SK-N-SH (cell line): ENCODE measurements around the gene DGKD. TPM values are rescaled to one million over a fixed set of nuclear protein-coding genes. Genes with fewer than 3 reads are reported as not detected.

ENCODE experiments used
- CTCF ChIA-PET: fragments of 300-600, 350-600 bp; formaldehyde crosslinking; extraction: SDS; loops from one replicate; lab custom pipeline; 2021; lab: Yijun Ruan, JAX
- POLR2A ChIA-PET: fragments of 350-600 bp; sonication (Branson Sonifier 250); formaldehyde crosslinking; extraction: SDS; loops from one replicate; lab custom pipeline; 2020; ENCODE audit warnings: antibody characterized with exemption, inconsistent platforms; lab: Yijun Ruan, JAX
- DNase-seq: peaks from one replicate; pipeline ENCODE4 v3.0.0; 2012
- H2AFZ ChIP-seq: fragments of 200-600 bp; sonication (generic); 2 replicates; pipeline ENCODE4 v1.8.1; 2016; ENCODE audit warnings: antibody characterized with exemption, mild to moderate bottlenecking, low read depth
- H3F3A ChIP-seq: fragments of 200-600 bp; sonication (generic); replicated peaks from 2 replicates; pipeline ENCODE3; 2016; ENCODE audit warnings: antibody characterized with exemption, mild to moderate bottlenecking; ENCODE audit not compliant: insufficient read depth
- H3K27ac ChIP-seq, 2 experiments: fragments of 200-500 bp in 1 of 2; fragments of 200-600 bp in 1 of 2; sonication (Bioruptor generic) in 1 of 2; sonication (generic), shearing (Covaris generic) in 1 of 2; 2 replicates each; pipeline versions ENCODE4 v1.5.1 to v1.6.1; 2014 to 2016; ENCODE audit warnings: low read depth in 2 of 2, inconsistent platforms in 1 of 2, low read length in 1 of 2, mild to moderate bottlenecking in 1 of 2, mixed read lengths in 1 of 2
- H3K27me3 ChIP-seq: fragments of 200-600 bp; sonication (generic), shearing (Covaris generic); 2 replicates; pipeline ENCODE4 v1.6.1; 2016; ENCODE audit warnings: mixed run types; ENCODE audit not compliant: insufficient read depth
- H3K36me3 ChIP-seq, 2 experiments: fragments of 200-500 bp in 1 of 2; fragments of 200-600 bp in 1 of 2; sonication (Bioruptor generic) in 1 of 2; sonication (generic) in 1 of 2; replicated peaks in 1 of 2; 2 replicates each; pipeline versions ENCODE3 to v1.5.1; 2014 to 2016; ENCODE audit warnings: low read length in 1 of 2, mild to moderate bottlenecking in 1 of 2; ENCODE audit not compliant: insufficient read depth in 2 of 2, control insufficient read depth in 1 of 2
- H3K4me1 ChIP-seq, 2 experiments: fragments of 200-500 bp in 1 of 2; fragments of 200-600 bp in 1 of 2; sonication (Bioruptor generic) in 1 of 2; sonication (generic), shearing (Covaris generic) in 1 of 2; 2 replicates each; pipeline versions ENCODE4 v1.5.1 to v1.6.1; 2014 to 2016; ENCODE audit warnings: low read depth in 1 of 2, low read length in 1 of 2, mixed run types in 1 of 2; ENCODE audit not compliant: insufficient read depth in 2 of 2, control insufficient read depth in 1 of 2
- H3K4me2 ChIP-seq: fragments of 200-600 bp; sonication (generic), shearing (Covaris generic); 2 replicates; pipeline ENCODE4 v1.6.1; 2017; ENCODE audit warnings: mixed run types
- H3K4me3 ChIP-seq, 2 experiments: fragments of 200-500 bp in 1 of 2; fragments of 200-600 bp in 1 of 2; sonication (Bioruptor generic) in 1 of 2; sonication (generic), shearing (Covaris generic) in 1 of 2; 2 replicates each; pipeline versions ENCODE4 v1.5.1 to v1.8.1; 2014 to 2016; ENCODE audit warnings: low read depth in 2 of 2, inconsistent platforms in 1 of 2, low read length in 1 of 2, mild to moderate bottlenecking in 1 of 2, mixed read lengths in 1 of 2, moderate library complexity in 1 of 2
- H3K79me2 ChIP-seq: fragments of 200-600 bp; sonication (generic); 2 replicates; pipeline ENCODE4 v1.8.1; 2017; ENCODE audit warnings: mild to moderate bottlenecking; ENCODE audit not compliant: insufficient read depth
- H3K9ac ChIP-seq: fragments of 200-600 bp; sonication (generic); 2 replicates; pipeline ENCODE4 v1.6.1; 2017; ENCODE audit warnings: mixed run types
- H3K9me2 ChIP-seq: fragments of 200-600 bp; sonication (generic); 2 replicates; pipeline ENCODE4 v1.6.1; 2017; ENCODE audit warnings: mixed run types
- H3K9me3 ChIP-seq: fragments of 200-600 bp; sonication (generic); 2 replicates; pipeline ENCODE4 v1.6.1; 2017; ENCODE audit warnings: mixed run types, mild to moderate bottlenecking, moderate library complexity
- H4K20me1 ChIP-seq: fragments of 200-600 bp; sonication (generic); 2 replicates; pipeline ENCODE4 v1.6.1; 2017; ENCODE audit warnings: mild to moderate bottlenecking, mixed run types; ENCODE audit not compliant: insufficient read depth
- CHD2 ChIP-seq: fragments of 150-350 bp; IDR thresholded peaks from 2 replicates; pipeline ENCODE4 v1.6.1; 2018; ENCODE audit warnings: low read length; ENCODE audit not compliant: partially characterized antibody
- EZH2phosphoT487 ChIP-seq: fragments of 200-600 bp; sonication (generic); IDR thresholded peaks from 2 replicates; pipeline ENCODE4 v1.6.1; 2017; ENCODE audit warnings: low read depth, mixed run types, mild to moderate bottlenecking, antibody characterized with exemption, moderate library complexity, borderline replicate concordance
- FOSL2 ChIP-seq: IDR thresholded peaks from 2 replicates; pipeline ENCODE4 v1.4.0; 2012; ENCODE audit warnings: low read depth, mild to moderate bottlenecking, moderate library complexity, borderline replicate concordance
- GABPA ChIP-seq: IDR thresholded peaks from 2 replicates; pipeline ENCODE4 v1.4.0; 2012; ENCODE audit warnings: low read depth, mild to moderate bottlenecking
- JUND ChIP-seq: IDR thresholded peaks from 2 replicates; pipeline ENCODE4 v1.4.0; 2012
- MEF2A ChIP-seq: IDR thresholded peaks from 2 replicates; pipeline ENCODE4 v1.4.0; 2012; ENCODE audit warnings: low read depth, borderline replicate concordance
- NRF1 ChIP-seq: IDR thresholded peaks from 2 replicates; pipeline ENCODE4 v1.6.1; 2012; ENCODE audit warnings: low read depth, mild to moderate bottlenecking, low read length
- SIN3A ChIP-seq: IDR thresholded peaks from 2 replicates; pipeline ENCODE4 v1.6.1; 2012; ENCODE audit warnings: low read depth, mild to moderate bottlenecking, low read length, moderate library complexity, borderline replicate concordance
- TAF1 ChIP-seq: IDR thresholded peaks from 2 replicates; pipeline ENCODE4 v1.6.1; 2012; ENCODE audit warnings: low read depth, mild to moderate bottlenecking, low read length, moderate library complexity, borderline replicate concordance
- WGBS: methylation state at CpG from one replicate; pipeline ENCODE4 v1.1.6; 2017; ENCODE audit warnings: low lambda C conversion rate; 5-methylcytosine and 5-hydroxymethylcytosine counted together
- polyA plus RNA-seq, 3 experiments: library from polyadenylated mRNA; depleted of rRNA; stranded (reverse); fragments of >200 nt; gene quantifications; 2 replicates each; pipeline ENCODE4 v1.2.3, GENCODE V29; 2012
- TF ChIP-seq, protein P1 (sequence below): fragments of 150-350 bp; IDR thresholded peaks from 2 replicates; pipeline ENCODE4 v1.6.1; 2017; ENCODE audit warnings: antibody characterized with exemption, low read length, low read depth, borderline replicate concordance
- TF ChIP-seq, protein P2 (sequence below): fragments of 150-350 bp; IDR thresholded peaks from 2 replicates; pipeline ENCODE4 v1.6.1; 2016; ENCODE audit warnings: mild to moderate bottlenecking, low read depth, low read length
- TF ChIP-seq, protein P3 (sequence below): IDR thresholded peaks from 2 replicates; pipeline ENCODE4 v1.4.0; 2012; ENCODE audit warnings: low read depth, borderline replicate concordance

The DGKD gene
- polyA plus RNA-seq, 1 of the 3 experiments (the other 2 are of a cell fraction): 21.7 TPM

DNA sequence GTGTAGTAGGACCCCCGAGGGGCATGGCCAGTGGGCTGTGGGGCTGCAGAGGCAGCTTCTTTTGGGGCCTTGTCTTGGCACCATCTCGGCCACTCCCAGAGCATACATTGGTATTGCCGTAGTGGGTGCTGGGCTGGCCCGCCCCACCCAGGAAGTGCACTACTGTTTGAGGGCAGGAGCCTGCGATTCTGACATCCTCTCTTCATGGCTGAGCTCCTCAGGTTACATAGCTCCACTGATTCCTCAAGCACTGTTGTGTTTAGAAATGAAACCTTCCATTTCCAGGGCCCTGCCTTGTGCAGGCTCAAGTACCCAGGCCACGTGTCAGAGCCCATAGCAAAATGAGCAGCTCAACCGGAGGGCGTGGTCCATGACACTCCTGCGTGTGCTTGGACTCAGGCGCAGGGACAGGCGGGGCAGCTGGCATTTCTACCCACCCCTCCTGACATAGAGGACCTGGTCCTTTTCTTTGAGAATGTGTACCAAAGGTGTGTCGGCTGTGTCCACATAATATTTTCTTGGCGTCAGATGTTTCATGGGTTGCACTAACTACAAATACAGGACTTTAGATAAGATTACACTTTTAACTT is 67.9 kb downstream of the DGKD start:
- Histone ChIP-seq H2AFZ (no peak overlapping the region), H3K27ac (no peak overlapping the region), H3K4me1 (peaks cover 11 to 25% of the 10 kb centered on the region in 2 experiments), H3K4me2 (no peak overlapping the region), H4K20me1 (no peaks in the 10 kb centered on the region), H3K79me2 (peaks cover 91% of the 10 kb centered on the region), H3F3A (peaks cover 4% of the 10 kb centered on the region), H3K36me3 (peaks cover 0 to 3% of the 10 kb centered on the region in 2 experiments), H3K4me3 (no peak overlapping the region), H3K9me3 (no peaks in the 10 kb centered on the region), H3K27me3 (no peaks in the 10 kb centered on the region), H3K9ac (no peak overlapping the region), H3K9me2 (no peaks in the 10 kb centered on the region)
- POLR2A ChIA-PET: no interaction called here
- WGBS: 83% methylated on average over 12 of the region's 13 CpGs
- no peak for TF ChIP-seq GABPA
- no peak for TF ChIP-seq TAF1
- no peak for TF ChIP-seq FOSL2
- TF ChIP-seq MEF2A: no peak
- TF ChIP-seq EZH2phosphoT487: no peak
- TF ChIP-seq SIN3A: no peak
- CTCF ChIA-PET: interaction anchor here (6.2 kb wide), 1 partner anchor 22 kb away, joined by 28 read pairs; no protein-coding TSS in a partner anchor
- no peak for DNase-seq

DNA sequence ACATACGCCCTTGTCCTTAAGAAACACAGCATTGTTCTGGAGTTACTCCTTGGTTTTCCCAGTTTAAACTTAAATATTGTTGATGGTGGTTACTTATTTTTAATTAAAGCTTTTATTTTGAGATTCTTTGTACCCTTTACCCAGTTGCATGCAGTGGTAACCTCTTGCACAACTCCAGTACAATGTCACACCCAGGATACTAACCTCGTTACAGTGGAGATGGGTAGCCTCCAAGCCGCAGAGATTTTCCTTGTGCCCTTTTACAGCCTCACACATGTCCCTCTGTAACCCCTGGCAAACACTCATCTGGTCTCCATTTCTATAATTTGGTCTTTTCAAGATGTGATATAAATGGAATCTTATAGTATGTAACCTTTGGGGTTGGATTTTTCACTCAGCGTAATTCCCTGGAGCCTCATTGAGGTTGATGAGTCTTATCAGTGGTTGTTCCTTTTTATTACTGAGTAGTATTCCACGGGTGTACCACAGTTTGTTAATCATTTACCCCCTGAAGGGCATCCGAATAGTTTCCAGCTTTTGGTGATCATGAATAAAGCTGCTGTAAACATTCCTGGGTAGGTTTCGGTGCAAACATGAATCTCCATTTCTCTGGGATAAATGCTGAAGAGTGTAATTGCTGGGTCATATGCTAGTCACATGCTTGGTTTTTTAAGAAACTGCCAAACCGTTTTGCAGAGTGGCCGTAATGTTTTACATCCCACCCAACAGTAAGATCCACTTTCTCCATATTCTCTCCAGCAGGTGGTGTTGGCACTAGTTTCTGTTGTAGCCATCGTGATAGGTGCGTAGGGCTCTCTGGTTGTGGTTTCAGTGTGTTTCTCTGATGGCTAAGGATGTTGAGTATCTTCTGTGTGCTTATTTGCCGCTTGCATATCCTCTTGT is 68.6 kb downstream of the DGKD start:
- no peaks in the 10 kb centered on the region for H4K20me1 ChIP-seq
- no peak overlapping the region for H3K4me2 ChIP-seq
- H2AFZ ChIP-seq: no peak overlapping the region
- CTCF ChIA-PET: interaction anchor here (6.2 kb wide), 1 partner anchor 21 kb away, joined by 28 read pairs; no protein-coding TSS in a partner anchor
- POLR2A ChIA-PET: no interaction called here
- no peaks in the 10 kb centered on the region for H3K9me2 ChIP-seq
- peaks cover 4% of the 10 kb centered on the region for H3F3A ChIP-seq
- H3K4me1 ChIP-seq: peaks cover 12 to 21% of the 10 kb centered on the region in 2 experiments
- H3K36me3 ChIP-seq: peaks cover 0 to 3% of the 10 kb centered on the region in 2 experiments
- no peak for DNase-seq
- no peaks in the 10 kb centered on the region for H3K27me3 ChIP-seq
- no peak overlapping the region for H3K4me3 ChIP-seq
- H3K9ac ChIP-seq: no peak overlapping the region
- 92% methylated on average over 12 of the region's 12 CpGs for WGBS
- TF ChIP-seq, protein P1, sequence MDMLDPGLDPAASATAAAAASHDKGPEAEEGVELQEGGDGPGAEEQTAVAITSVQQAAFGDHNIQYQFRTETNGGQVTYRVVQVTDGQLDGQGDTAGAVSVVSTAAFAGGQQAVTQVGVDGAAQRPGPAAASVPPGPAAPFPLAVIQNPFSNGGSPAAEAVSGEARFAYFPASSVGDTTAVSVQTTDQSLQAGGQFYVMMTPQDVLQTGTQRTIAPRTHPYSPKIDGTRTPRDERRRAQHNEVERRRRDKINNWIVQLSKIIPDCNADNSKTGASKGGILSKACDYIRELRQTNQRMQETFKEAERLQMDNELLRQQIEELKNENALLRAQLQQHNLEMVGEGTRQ: no peak
- no peak overlapping the region for H3K27ac ChIP-seq
- peaks cover 91% of the 10 kb centered on the region for H3K79me2 ChIP-seq
- H3K9me3 ChIP-seq: no peaks in the 10 kb centered on the region

DNA sequence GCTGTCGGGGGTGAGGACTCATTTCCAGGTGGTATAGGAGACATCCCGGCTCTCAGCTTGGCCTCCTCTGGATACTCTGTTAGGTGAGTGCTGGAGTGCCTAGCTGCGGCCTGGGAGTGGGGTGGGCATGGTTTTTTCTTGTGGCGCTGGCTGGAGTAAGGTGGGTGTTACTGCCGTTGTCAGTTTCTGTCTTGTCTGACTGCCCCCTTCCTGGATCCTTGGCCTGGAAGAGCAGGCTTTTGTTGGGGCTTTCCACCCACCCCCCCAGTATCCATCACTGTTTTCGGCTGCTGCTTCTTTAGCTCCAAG is 69.2 kb downstream of the DGKD start:
- H3K79me2 ChIP-seq: peaks cover 94% of the 10 kb centered on the region
- TF ChIP-seq SIN3A: no peak
- no peak for TF ChIP-seq NRF1
- no peak for TF ChIP-seq CHD2
- TF ChIP-seq, protein P2, sequence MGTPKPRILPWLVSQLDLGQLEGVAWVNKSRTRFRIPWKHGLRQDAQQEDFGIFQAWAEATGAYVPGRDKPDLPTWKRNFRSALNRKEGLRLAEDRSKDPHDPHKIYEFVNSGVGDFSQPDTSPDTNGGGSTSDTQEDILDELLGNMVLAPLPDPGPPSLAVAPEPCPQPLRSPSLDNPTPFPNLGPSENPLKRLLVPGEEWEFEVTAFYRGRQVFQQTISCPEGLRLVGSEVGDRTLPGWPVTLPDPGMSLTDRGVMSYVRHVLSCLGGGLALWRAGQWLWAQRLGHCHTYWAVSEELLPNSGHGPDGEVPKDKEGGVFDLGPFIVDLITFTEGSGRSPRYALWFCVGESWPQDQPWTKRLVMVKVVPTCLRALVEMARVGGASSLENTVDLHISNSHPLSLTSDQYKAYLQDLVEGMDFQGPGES: no peak
- no peak for TF ChIP-seq JUND
- TF ChIP-seq, protein P3, sequence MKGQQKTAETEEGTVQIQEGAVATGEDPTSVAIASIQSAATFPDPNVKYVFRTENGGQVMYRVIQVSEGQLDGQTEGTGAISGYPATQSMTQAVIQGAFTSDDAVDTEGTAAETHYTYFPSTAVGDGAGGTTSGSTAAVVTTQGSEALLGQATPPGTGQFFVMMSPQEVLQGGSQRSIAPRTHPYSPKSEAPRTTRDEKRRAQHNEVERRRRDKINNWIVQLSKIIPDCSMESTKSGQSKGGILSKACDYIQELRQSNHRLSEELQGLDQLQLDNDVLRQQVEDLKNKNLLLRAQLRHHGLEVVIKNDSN: no peak
- H2AFZ ChIP-seq: no peak overlapping the region
- H3F3A ChIP-seq: peaks cover 4% of the 10 kb centered on the region
- WGBS: 95% methylated on average over 5 of the region's 6 CpGs
- no peaks in the 10 kb centered on the region for H3K27me3 ChIP-seq
- H3K4me3 ChIP-seq: no peak overlapping the region
- H3K9me2 ChIP-seq: no peaks in the 10 kb centered on the region
- ChIA-PET POLR2A (no interaction called here), CTCF (interaction anchor here (6.2 kb wide), 1 partner anchor 20 kb away, joined by 28 read pairs; no protein-coding TSS in a partner anchor)
- H3K27ac ChIP-seq: no peak overlapping the region
- H3K9ac ChIP-seq: no peak overlapping the region
- no peak for DNase-seq
- H3K4me1 ChIP-seq: peaks cover 17 to 19% of the 10 kb centered on the region in 2 experiments
- H3K36me3 ChIP-seq: peaks cover 0 to 3% of the 10 kb centered on the region in 2 experiments
- H4K20me1 ChIP-seq: no peaks in the 10 kb centered on the region
- no peaks in the 10 kb centered on the region for H3K9me3 ChIP-seq
- no peak overlapping the region for H3K4me2 ChIP-seq
